Activated CD4-positive, alpha-beta T cell treated with anti-CD3 and anti-CD28 coated beads, Interleukin-2, amount 10 ng/mL, durations not matched to agents 7 days and 5 days (primary cell): Measurements from ENCODE around the gene CCDC136. TPM values are rescaled to one million over a fixed set of nuclear protein-coding genes. Genes with fewer than 3 reads are reported as not detected.

ENCODE experiments used
- CTCF ChIA-PET: fragments of 350-600 bp; sonication (Branson Sonifier 250); formaldehyde crosslinking; loops from one replicate; lab custom pipeline; 2021; ENCODE audit warnings: antibody characterized with exemption; lab: Charles Lee
- POLR2A ChIA-PET: fragments of 350-600 bp; sonication (Branson Sonifier 250); formaldehyde crosslinking; loops from one replicate; lab custom pipeline; 2021; ENCODE audit warnings: antibody characterized with exemption; lab: Charles Lee
- DNase-seq: peaks from one replicate; pipeline ENCODE4 v3.0.0-alpha.2; 2020
- H3K27ac Mint-ChIP-seq: one replicate; pipeline ENCODE4 v1.8.0; 2021; ENCODE audit warnings: mild to moderate bottlenecking, moderate library complexity, mixed read lengths
- H3K27me3 Mint-ChIP-seq: one replicate; pipeline ENCODE4 v1.8.0; 2021; ENCODE audit warnings: mixed read lengths
- H3K36me3 Mint-ChIP-seq: one replicate; pipeline ENCODE4 v1.8.0; 2021; ENCODE audit warnings: low read depth, mixed read lengths
- H3K4me1 Mint-ChIP-seq: one replicate; pipeline ENCODE4 v1.8.0; 2021; ENCODE audit warnings: mixed read lengths
- H3K4me3 Mint-ChIP-seq: one replicate; pipeline ENCODE4 v1.8.0; 2021; ENCODE audit warnings: mild to moderate bottlenecking, moderate library complexity, mixed read lengths
- H3K9me3 Mint-ChIP-seq: one replicate; pipeline ENCODE4 v1.8.0; 2021; ENCODE audit warnings: mixed read lengths
- total RNA-seq, 2 experiments: library from RNA; stranded (reverse); gene quantifications; one replicate each; pipeline ENCODE4 v1.2.3, GENCODE V29; 2021

The CCDC136 gene
- total RNA-seq, 2 experiments from 2014 or later: 5.1 to 6.8 TPM

GRCh38 chr7:128840326-128841170 lies 48.8 kb downstream of the CCDC136 start:
- no peak for DNase-seq
- H3K27ac Mint-ChIP-seq: no peak overlapping the region
- H3K36me3 Mint-ChIP-seq: no peaks in the 10 kb centered on the region
- no peak overlapping the region for H3K4me3 Mint-ChIP-seq
- CTCF ChIA-PET: interaction anchor here (1.0 to 1.7 kb wide), 4 partner anchors 9 to 43 kb away, joined by 3 to 6 read pairs (median 4); no protein-coding TSS in a partner anchor
- no peaks in the 10 kb centered on the region for H3K27me3 Mint-ChIP-seq
- no peaks in the 10 kb centered on the region for H3K9me3 Mint-ChIP-seq
- H3K4me1 Mint-ChIP-seq: no peaks in the 10 kb centered on the region
- POLR2A ChIA-PET: no interaction called here

DNA sequence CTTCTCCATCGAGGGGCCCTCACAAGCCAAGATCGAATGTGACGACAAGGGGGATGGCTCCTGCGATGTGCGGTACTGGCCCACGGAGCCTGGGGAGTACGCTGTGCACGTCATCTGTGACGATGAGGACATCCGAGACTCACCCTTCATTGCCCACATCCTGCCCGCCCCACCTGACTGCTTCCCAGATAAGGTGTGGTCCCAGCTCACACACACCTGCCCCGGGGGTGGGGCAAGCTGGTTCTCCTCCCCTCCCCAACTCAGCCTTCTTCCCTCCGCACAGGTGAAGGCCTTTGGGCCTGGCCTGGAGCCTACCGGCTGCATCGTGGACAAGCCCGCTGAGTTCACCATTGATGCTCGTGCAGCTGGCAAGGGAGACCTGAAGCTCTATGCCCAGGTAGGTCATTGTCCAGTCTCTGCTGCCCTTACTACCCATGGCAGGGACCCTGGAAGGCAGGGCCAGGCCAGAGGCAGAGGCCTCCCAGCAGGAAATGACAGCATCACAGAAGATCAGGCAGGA lies 49.5 kb downstream of the CCDC136 start:
- POLR2A ChIA-PET: no interaction called here

DNA sequence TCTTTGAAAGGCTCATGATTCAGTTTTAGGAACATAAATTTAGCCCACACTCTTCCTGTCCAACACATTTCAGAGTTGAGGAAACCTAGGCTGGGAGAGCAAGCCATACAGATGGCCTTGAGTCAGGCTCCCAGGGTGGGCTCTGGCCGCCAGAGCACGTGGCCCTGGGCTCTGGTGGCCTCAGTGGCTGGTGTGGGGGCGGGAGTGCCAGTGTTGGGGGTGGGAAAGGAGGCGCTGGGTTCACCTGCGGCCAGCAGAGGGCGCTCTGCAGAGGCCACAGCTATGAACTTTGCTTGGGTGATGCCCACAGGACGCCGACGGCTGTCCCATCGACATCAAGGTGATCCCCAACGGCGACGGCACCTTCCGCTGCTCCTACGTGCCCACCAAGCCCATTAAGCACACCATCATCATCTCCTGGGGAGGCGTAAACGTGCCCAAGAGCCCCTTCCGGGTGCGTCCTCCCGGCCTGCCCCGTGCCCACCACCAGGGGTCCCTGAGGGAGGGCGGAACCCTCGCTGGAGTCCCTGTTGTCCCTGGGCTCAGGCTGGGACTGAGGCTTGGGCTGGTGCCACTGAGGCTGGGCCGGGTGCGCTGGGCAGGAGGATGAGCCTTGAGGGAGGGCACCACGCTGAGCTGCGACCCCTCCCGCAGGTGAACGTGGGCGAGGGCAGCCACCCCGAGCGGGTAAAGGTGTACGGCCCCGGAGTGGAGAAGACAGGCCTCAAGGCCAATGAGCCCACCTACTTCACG lies 50.3 kb downstream of the CCDC136 start:
- POLR2A ChIA-PET: no interaction called here

More for the DNA sequence above, 49.5 kb downstream of the CCDC136 start:
- Mint-ChIP-seq H3K27me3 (no peaks in the 10 kb centered on the region), H3K36me3 (no peaks in the 10 kb centered on the region), H3K27ac (no peak overlapping the region), H3K4me1 (no peaks in the 10 kb centered on the region), H3K9me3 (no peaks in the 10 kb centered on the region), H3K4me3 (no peak overlapping the region)
- DNase-seq: no peak
- CTCF ChIA-PET: interaction anchor here (0.6 to 1.7 kb wide), 7 partner anchors 10 to 919 kb away, joined by 3 to 6 read pairs (median 4); no protein-coding TSS in a partner anchor

DNA sequence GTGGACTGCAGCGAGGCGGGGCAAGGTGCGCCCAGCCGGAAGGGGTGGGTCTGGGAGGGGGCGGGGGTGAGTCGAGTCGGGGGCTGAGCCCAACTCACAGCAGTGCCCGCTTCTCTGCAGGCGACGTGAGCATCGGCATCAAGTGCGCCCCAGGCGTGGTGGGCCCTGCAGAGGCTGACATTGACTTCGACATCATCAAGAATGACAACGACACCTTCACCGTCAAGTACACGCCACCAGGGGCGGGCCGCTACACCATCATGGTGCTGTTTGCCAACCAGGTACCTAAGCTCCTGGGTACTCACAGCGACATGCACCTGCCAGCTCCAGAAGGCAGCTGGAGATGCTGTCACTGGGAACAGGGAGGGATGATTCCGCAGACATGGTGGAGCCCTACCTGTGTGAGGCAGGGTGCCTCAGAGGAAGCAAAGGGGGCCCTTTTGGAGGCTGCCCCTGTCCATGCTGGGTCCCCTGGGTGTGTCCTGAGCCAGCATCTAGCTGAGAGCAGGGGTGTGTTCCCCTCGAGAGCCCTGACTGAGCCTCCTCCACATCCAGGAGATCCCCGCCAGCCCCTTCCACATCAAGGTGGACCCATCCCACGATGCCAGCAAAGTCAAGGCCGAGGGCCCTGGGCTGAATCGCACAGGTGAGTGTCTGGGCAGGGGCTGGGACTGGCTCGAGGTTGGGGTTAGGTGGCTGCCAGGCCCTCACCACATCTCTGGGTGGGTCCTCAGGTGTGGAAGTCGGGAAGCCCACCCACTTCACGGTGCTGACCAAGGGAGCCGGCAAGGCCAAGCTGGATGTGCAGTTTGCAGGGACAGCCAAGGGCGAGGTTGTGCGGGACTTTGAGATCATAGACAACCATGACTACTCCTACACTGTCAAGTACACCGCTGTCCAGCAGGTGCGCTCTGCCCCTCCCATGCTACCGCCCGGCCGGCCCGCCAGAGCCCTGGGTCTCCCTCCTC lies 51.2 kb downstream of the CCDC136 start:
- DNase-seq: no peak
- H3K9me3 Mint-ChIP-seq: no peaks in the 10 kb centered on the region
- H3K4me3 Mint-ChIP-seq: no peak overlapping the region
- H3K4me1 Mint-ChIP-seq: no peaks in the 10 kb centered on the region
- no peak overlapping the region for H3K27ac Mint-ChIP-seq
- no peaks in the 10 kb centered on the region for H3K36me3 Mint-ChIP-seq
- ChIA-PET CTCF (interaction anchor here (1.0 to 2.1 kb wide), 6 partner anchors 15 to 40 kb away, joined by 3 to 6 read pairs (median 4); no protein-coding TSS in a partner anchor), POLR2A (no interaction called here)
- no peaks in the 10 kb centered on the region for H3K27me3 Mint-ChIP-seq

More for the DNA sequence above, 50.3 kb downstream of the CCDC136 start:
- Mint-ChIP-seq H3K4me3 (no peak overlapping the region), H3K27me3 (no peaks in the 10 kb centered on the region), H3K9me3 (no peaks in the 10 kb centered on the region), H3K36me3 (no peaks in the 10 kb centered on the region), H3K4me1 (no peaks in the 10 kb centered on the region), H3K27ac (no peak overlapping the region)
- CTCF ChIA-PET: interaction anchor here (1.0 to 1.9 kb wide), 8 partner anchors 11 to 362 kb away, joined by 3 to 6 read pairs (median 4); no protein-coding TSS in a partner anchor
- peak; percentile 53 for DNase-seq

DNA sequence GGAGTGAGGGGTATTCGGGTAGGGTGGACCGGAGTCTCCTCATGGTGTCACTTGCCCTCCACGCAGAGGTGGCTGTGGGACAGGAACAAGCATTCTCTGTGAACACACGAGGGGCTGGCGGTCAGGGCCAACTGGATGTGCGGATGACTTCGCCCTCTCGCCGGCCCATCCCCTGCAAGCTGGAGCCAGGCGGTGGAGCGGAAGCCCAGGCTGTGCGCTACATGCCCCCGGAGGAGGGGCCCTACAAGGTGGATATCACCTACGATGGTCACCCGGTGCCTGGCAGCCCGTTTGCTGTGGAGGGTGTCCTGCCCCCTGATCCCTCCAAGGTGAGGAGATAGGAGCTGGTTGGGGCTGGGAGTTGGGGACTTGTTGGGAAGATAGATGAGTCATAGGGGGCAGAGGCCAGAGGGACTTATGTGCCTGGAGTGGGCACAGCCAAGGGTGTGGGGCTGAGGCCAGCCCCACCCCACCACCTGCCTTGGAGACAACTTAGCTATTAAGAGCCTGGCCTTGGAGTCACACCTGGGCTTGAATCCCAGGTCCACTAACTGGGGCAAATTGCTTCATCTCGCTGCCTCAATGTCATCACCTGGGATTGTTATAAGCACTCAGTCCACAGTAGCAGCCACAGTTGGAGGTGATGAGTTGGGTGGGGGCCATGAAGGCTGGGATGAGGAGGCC lies 52.3 kb downstream of the CCDC136 start:
- no peak overlapping the region for H3K27ac Mint-ChIP-seq
- no peaks in the 10 kb centered on the region for H3K36me3 Mint-ChIP-seq
- H3K27me3 Mint-ChIP-seq: no peaks in the 10 kb centered on the region
- DNase-seq: no peak
- POLR2A ChIA-PET: no interaction called here
- CTCF ChIA-PET: interaction anchor here (1.7 to 2.1 kb wide), 3 partner anchors 19 to 247 kb away, joined by 4 to 5 read pairs (median 4); partner anchors contain the start of gene ATP6V1F
- no peaks in the 10 kb centered on the region for H3K4me1 Mint-ChIP-seq
- no peaks in the 10 kb centered on the region for H3K9me3 Mint-ChIP-seq
- H3K4me3 Mint-ChIP-seq: no peak overlapping the region

GRCh38 chr7:128844777-128845311 lies 53.1 kb downstream of the CCDC136 start:
- Mint-ChIP-seq H3K27me3 (no peaks in the 10 kb centered on the region), H3K27ac (no peak overlapping the region)
- POLR2A ChIA-PET: no interaction called here

GRCh38 chr7:128845475-128845874 lies 53.7 kb downstream of the CCDC136 start:
- Mint-ChIP-seq H3K4me1 (no peaks in the 10 kb centered on the region), H3K9me3 (no peaks in the 10 kb centered on the region), H3K27me3 (no peaks in the 10 kb centered on the region), H3K36me3 (no peaks in the 10 kb centered on the region), H3K4me3 (no peak overlapping the region), H3K27ac (peak overlapping the region; percentile 57)
- CTCF ChIA-PET: interaction anchor here (0.7 to 2.1 kb wide), 4 partner anchors 17 to 246 kb away, joined by 4 to 5 read pairs (median 4); partner anchors contain the start of gene ATP6V1F
- POLR2A ChIA-PET: no interaction called here
- DNase-seq: no peak

More at GRCh38 chr7:128844777-128845311, 53.1 kb downstream of the CCDC136 start:
- no peaks in the 10 kb centered on the region for H3K9me3 Mint-ChIP-seq
- DNase-seq: no peak
- H3K36me3 Mint-ChIP-seq: no peaks in the 10 kb centered on the region
- no peak overlapping the region for H3K4me3 Mint-ChIP-seq
- H3K4me1 Mint-ChIP-seq: no peaks in the 10 kb centered on the region
- CTCF ChIA-PET: interaction anchor here (0.7 to 2.1 kb wide), 4 partner anchors 18 to 247 kb away, joined by 4 to 5 read pairs (median 4); partner anchors contain the start of gene ATP6V1F

DNA sequence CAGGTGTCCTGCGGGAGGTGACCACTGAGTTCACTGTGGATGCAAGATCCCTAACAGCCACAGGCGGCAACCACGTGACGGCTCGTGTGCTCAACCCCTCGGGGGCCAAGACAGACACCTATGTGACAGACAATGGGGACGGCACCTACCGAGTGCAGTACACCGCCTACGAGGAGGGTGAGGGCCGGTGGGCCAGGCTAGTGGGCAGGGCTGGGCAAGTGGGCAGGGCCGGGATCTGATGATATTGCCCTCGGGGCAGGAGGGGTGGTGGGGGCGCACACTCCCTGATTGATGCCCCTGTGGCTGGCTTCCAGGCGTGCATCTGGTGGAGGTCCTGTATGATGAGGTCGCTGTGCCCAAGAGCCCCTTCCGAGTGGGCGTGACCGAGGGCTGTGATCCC lies 54.2 kb downstream of the CCDC136 start:
- no peaks in the 10 kb centered on the region for H3K36me3 Mint-ChIP-seq

GRCh38 chr7:128846781-128847444 lies 55.1 kb downstream of the CCDC136 start:
- Mint-ChIP-seq H3K27me3 (no peaks in the 10 kb centered on the region), H3K4me3 (no peak overlapping the region), H3K9me3 (no peaks in the 10 kb centered on the region), H3K27ac (no peak overlapping the region), H3K36me3 (no peaks in the 10 kb centered on the region), H3K4me1 (no peaks in the 10 kb centered on the region)
- ChIA-PET POLR2A (no interaction called here), CTCF (no interaction called here)
- DNase-seq: no peak

More for the DNA sequence above, 54.2 kb downstream of the CCDC136 start:
- no peak overlapping the region for H3K27ac Mint-ChIP-seq
- no peak overlapping the region for H3K4me3 Mint-ChIP-seq
- ChIA-PET POLR2A (no interaction called here), CTCF (interaction anchor here (1.7 to 1.9 kb wide), 2 partner anchors 17 to 245 kb away, joined by 4 to 5 read pairs; partner anchors contain the start of gene ATP6V1F)
- H3K4me1 Mint-ChIP-seq: no peaks in the 10 kb centered on the region
- DNase-seq: no peak
- H3K9me3 Mint-ChIP-seq: no peaks in the 10 kb centered on the region
- no peaks in the 10 kb centered on the region for H3K27me3 Mint-ChIP-seq

GRCh38 chr7:128847721-128848211 lies 56.0 kb downstream of the CCDC136 start:
- Mint-ChIP-seq H3K27ac (no peak overlapping the region), H3K36me3 (no peaks in the 10 kb centered on the region), H3K27me3 (no peaks in the 10 kb centered on the region), H3K4me1 (no peaks in the 10 kb centered on the region), H3K4me3 (no peak overlapping the region), H3K9me3 (no peaks in the 10 kb centered on the region)
- ChIA-PET CTCF (no interaction called here), POLR2A (no interaction called here)
- no peak for DNase-seq
